Dedifferentiated amniotic fluid mesenchymal stem cell (primary cell): Measurements from ENCODE around the gene LRRC3B.
"Not testable (repeated sequence)": the region's sequence is repeated elsewhere in the genome, so short reads cannot be mapped to it uniquely, and the experiment has no call there.

Experiments used
- DNase-seq: peaks from one replicate; pipeline ENCODE4 v3.0.0-alpha.2; 2016; ENCODE audit errors: extremely low spot score

Gene LRRC3B

GRCh38 chr3:26622621-26623418, at the start of gene LRRC3B:
Gene LRRC3B, plus strand, starts transcription at chr3:26622772. Its CDS starts 86,901 bp downstream, at chr3:26709673.
- no peak for DNase-seq

- no peak for DNase-seq
Measured at GRCh38 chr3:26574766-26575165, 47.8 kb upstream of the LRRC3B start.

GRCh38 chr3:26579116-26579515, 43.5 kb upstream of the LRRC3B start:
- no peak for DNase-seq

- DNase-seq, result no peak
Measured at GRCh38 chr3:26587571-26587970, 35.0 kb upstream of the LRRC3B start.

- no peak for DNase-seq
Measured at GRCh38 chr3:26588931-26589330, 33.6 kb upstream of the LRRC3B start.

GRCh38 chr3:26589678-26590077, 32.9 kb upstream of the LRRC3B start:
- DNase-seq, result no peak

GRCh38 chr3:26590919-26591484, 31.6 kb upstream of the LRRC3B start:
- no peak for DNase-seq

- no peak for DNase-seq
Measured at GRCh38 chr3:26591926-26592325, 30.6 kb upstream of the LRRC3B start.

GRCh38 chr3:26592451-26592850, 30.1 kb upstream of the LRRC3B start:
- DNase-seq, result no peak

GRCh38 chr3:26596335-26596734, 26.2 kb upstream of the LRRC3B start:
- no peak for DNase-seq

GRCh38 chr3:26603311-26603710, 19.3 kb upstream of the LRRC3B start:
- not testable (repeated sequence) for DNase-seq

- not testable (repeated sequence) for DNase-seq
Measured at GRCh38 chr3:26603771-26604170, 18.8 kb upstream of the LRRC3B start.

- no peak for DNase-seq
Measured at GRCh38 chr3:26614006-26614685, 8.4 kb upstream of the LRRC3B start.

- DNase-seq, result no peak
Measured at GRCh38 chr3:26621176-26621575, 1.4 kb upstream of the LRRC3B start.

- DNase-seq, result no peak
Measured at GRCh38 chr3:26621906-26622620, 509 bp upstream of the LRRC3B start.

- no peak for DNase-seq
Measured at GRCh38 chr3:26623419-26624208, 1.0 kb downstream of the LRRC3B start.

- no peak for DNase-seq
Measured at GRCh38 chr3:26624209-26624765, 1.7 kb downstream of the LRRC3B start.

- no peak for DNase-seq
Measured at GRCh38 chr3:26625187-26625586, 2.6 kb downstream of the LRRC3B start.

- DNase-seq, result no peak
Measured at GRCh38 chr3:26627080-26627479, 4.5 kb downstream of the LRRC3B start.

- DNase-seq, result no peak
Measured at GRCh38 chr3:26628915-26629314, 6.3 kb downstream of the LRRC3B start.
